Epidermal melanocyte (primary cell): Measurements from ENCODE around the gene CDH3.

Source experiments
- DNase-seq: peaks from one replicate; pipeline ENCODE4 v3.0.0; 2011; ENCODE audit warnings: low spot score; ENCODE audit not compliant: insufficient read length

CDH3 gene

GRCh38 chr16:68651136-68651535 is 6.0 kb downstream of the CDH3 start:
- DNase-seq, result no peak

- no peak for DNase-seq
Observed at GRCh38 chr16:68652659-68653058, 7.5 kb downstream of the CDH3 start.

GRCh38 chr16:68655806-68656205 is 10.7 kb downstream of the CDH3 start:
- no peak for DNase-seq

GRCh38 chr16:68656751-68657150 is 11.6 kb downstream of the CDH3 start:
- no peak for DNase-seq

- no peak for DNase-seq
Observed at GRCh38 chr16:68658341-68658973, 13.3 kb downstream of the CDH3 start.

- no peak for DNase-seq
Observed at GRCh38 chr16:68658974-68659360, 13.9 kb downstream of the CDH3 start.

GRCh38 chr16:68659412-68660358 is 14.6 kb downstream of the CDH3 start:
- DNase-seq, result no peak

- no peak for DNase-seq
Observed at GRCh38 chr16:68660359-68660795, 15.3 kb downstream of the CDH3 start.

- DNase-seq, result no peak
Observed at GRCh38 chr16:68662035-68662434, 16.9 kb downstream of the CDH3 start.

GRCh38 chr16:68664297-68664696 is 19.2 kb downstream of the CDH3 start:
- no peak for DNase-seq

GRCh38 chr16:68665501-68665900 is 20.4 kb downstream of the CDH3 start:
- no peak for DNase-seq

- no peak for DNase-seq
Observed at GRCh38 chr16:68668266-68668665, 23.2 kb downstream of the CDH3 start.

- DNase-seq, result no peak
Observed at GRCh38 chr16:68676113-68676860, 31.2 kb downstream of the CDH3 start.

GRCh38 chr16:68681038-68681437 is 35.9 kb downstream of the CDH3 start:
- DNase-seq, result no peak

GRCh38 chr16:68685685-68686478 is 40.8 kb downstream of the CDH3 start:
- DNase-seq, result no peak

- no peak for DNase-seq
Observed at GRCh38 chr16:68686905-68687304, 41.8 kb downstream of the CDH3 start.

- no peak for DNase-seq
Observed at GRCh38 chr16:68689921-68690320, 44.8 kb downstream of the CDH3 start.

GRCh38 chr16:68695575-68695974 is 50.5 kb downstream of the CDH3 start:
- DNase-seq, result no peak

GRCh38 chr16:68696514-68696913 is 51.4 kb downstream of the CDH3 start:
- no peak for DNase-seq

GRCh38 chr16:68698091-68698490 is 53.0 kb downstream of the CDH3 start:
- DNase-seq, result no peak

- no peak for DNase-seq
Observed at GRCh38 chr16:68700120-68700519, 55.0 kb downstream of the CDH3 start.
